CD8-positive, alpha-beta memory T cell (primary cell): Measurements from ENCODE around the gene AKT2. TPM values are rescaled to one million over a fixed set of nuclear protein-coding genes. Genes with fewer than 3 reads are reported as not detected.
"Not testable (repeated sequence)": the region's sequence is repeated elsewhere in the genome, so short reads cannot be mapped to it uniquely, and the experiment has no call there.

Source experiments
- CTCF ChIA-PET: fragments of 350-600 bp; sonication (Branson Sonifier 250); formaldehyde crosslinking; loops from one replicate; lab custom pipeline; 2021; ENCODE audit warnings: antibody characterized with exemption; lab: Charles Lee
- POLR2A ChIA-PET: fragments of 350-600 bp; sonication (Branson Sonifier 250); formaldehyde crosslinking; loops from one replicate; lab custom pipeline; 2021; ENCODE audit warnings: antibody characterized with exemption; lab: Charles Lee
- DNase-seq, 5 donors: peaks; one replicate each; pipeline versions ENCODE4 v3.0.0 to v3.0.0-alpha.2; 2020 to 2022; ENCODE audit warnings: mixed read lengths in 1 of 5
- H3K27ac ChIP-seq: one replicate; pipeline ENCODE4 v1.7.0; 2013; ENCODE audit warnings: low read depth, mild to moderate bottlenecking, low read length, moderate library complexity
- H3K27me3 ChIP-seq: 2 replicates; pipeline ENCODE4 v1.7.0; 2013; ENCODE audit warnings: low read length, mild to moderate bottlenecking; ENCODE audit not compliant: insufficient read depth, poor library complexity, severe bottlenecking
- H3K36me3 ChIP-seq: 2 replicates; pipeline ENCODE4 v1.7.0; 2013; ENCODE audit warnings: mild to moderate bottlenecking, low read length, moderate library complexity; ENCODE audit not compliant: insufficient read depth
- H3K4me1 ChIP-seq: 2 replicates; pipeline ENCODE4 v1.7.0; 2013; ENCODE audit warnings: mild to moderate bottlenecking, low read length, moderate library complexity; ENCODE audit not compliant: insufficient read depth
- H3K4me3 ChIP-seq: 2 replicates; pipeline ENCODE4 v1.7.0; 2013; ENCODE audit warnings: mild to moderate bottlenecking, low read length
- H3K9me3 ChIP-seq: 2 replicates; pipeline ENCODE4 v1.7.0; 2013; ENCODE audit warnings: mild to moderate bottlenecking, low read length
- H3K27ac Mint-ChIP-seq, 8 donors: one replicate each; pipeline ENCODE4 v1.8.0; 2020 to 2021; ENCODE audit warnings: mixed read lengths in 8 of 8, mild to moderate bottlenecking in 6 of 8, inconsistent platforms in 3 of 8, moderate library complexity in 3 of 8
- H3K27me3 Mint-ChIP-seq, 2 donors: one replicate each; pipeline ENCODE4 v1.8.0; 2020 to 2021; ENCODE audit warnings: mixed read lengths in 2 of 2, mild to moderate bottlenecking in 1 of 2, moderate library complexity in 1 of 2
- H3K36me3 Mint-ChIP-seq, 3 donors: one replicate each; pipeline ENCODE4 v1.8.0; 2020 to 2021; ENCODE audit warnings: mixed read lengths in 3 of 3, inconsistent platforms in 1 of 3, mild to moderate bottlenecking in 1 of 3
- H3K4me1 Mint-ChIP-seq, 3 donors: one replicate each; pipeline ENCODE4 v1.8.0; 2020 to 2021; ENCODE audit warnings: mixed read lengths in 3 of 3, inconsistent platforms in 1 of 3, mild to moderate bottlenecking in 1 of 3
- H3K4me3 Mint-ChIP-seq, 7 donors: one replicate each; pipeline ENCODE4 v1.8.0; 2020 to 2021; ENCODE audit warnings: mixed read lengths in 7 of 7, mild to moderate bottlenecking in 6 of 7, moderate library complexity in 4 of 7, inconsistent platforms in 2 of 7
- H3K9me3 Mint-ChIP-seq, 5 donors: one replicate each; pipeline ENCODE4 v1.8.0; 2020 to 2022; ENCODE audit warnings: mixed read lengths in 5 of 5, mild to moderate bottlenecking in 3 of 5, moderate library complexity in 2 of 5, inconsistent platforms in 1 of 5
- polyA plus RNA-seq: library from polyadenylated mRNA; unstranded; fragments of 300-500 nt; fragmentation: Illumina TruSeq; gene quantifications from one replicate; pipeline ENCODE4 v1.2.3, GENCODE V29; 2021
- total RNA-seq, 2 experiments: library from RNA; stranded (reverse); gene quantifications; one replicate each; pipeline ENCODE4 v1.2.3, GENCODE V29; 2021

AKT2 gene
- total and polyA plus RNA-seq, 3 experiments from 2014 or later, result 27.0 to 132 (median 124) TPM

DNA sequence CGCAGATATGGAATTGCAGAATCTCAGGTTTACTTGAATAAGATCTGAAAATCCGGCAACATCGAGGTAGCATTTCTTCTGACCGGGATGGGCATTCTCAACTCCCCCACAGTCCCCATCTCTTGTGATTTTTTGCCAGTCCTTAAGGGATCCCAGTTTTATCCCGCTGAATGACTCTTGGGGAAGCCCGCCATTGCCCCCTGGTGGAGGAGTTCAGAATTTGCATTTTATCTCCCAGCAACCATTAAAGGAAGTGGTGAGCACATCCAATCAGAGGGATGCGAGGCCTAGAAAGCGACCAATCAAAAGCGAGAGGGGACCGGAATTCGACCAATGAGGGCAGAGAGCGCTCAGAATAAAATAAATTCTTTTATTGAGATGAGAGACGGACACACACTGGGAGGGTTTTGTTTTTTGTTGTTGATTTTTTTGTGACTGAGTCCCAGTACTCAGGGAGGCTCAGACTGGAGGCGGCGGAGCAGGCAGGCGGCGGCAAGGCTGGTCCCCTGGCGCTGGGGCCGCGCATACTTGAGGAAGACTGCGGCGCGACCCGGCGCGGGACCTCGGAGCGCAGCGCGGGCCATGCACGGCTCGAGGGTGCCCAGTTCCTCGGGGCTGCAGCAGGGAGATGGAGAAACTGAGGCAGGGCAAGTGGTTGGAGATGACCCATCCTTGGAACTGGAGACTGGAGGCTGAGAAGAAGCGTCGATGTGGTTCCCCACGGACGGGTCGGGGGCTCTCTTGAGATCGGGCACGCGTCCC, 63.1 kb downstream of the AKT2 start:
- peak; percentile 55 to 82 (median 77) for DNase-seq
- CTCF ChIA-PET, result interaction anchor here (2.5 kb wide), 1 partner anchor 81 kb away, joined by 14 read pairs; no protein-coding TSS in a partner anchor
- peak overlapping the region in 4 of 8 donors; percentile 3 to 50 (median 24) for H3K27ac Mint-ChIP-seq
- H3K4me1 Mint-ChIP-seq, result peaks cover 11 to 25% (median 17%) of the 10 kb centered on the region in 3 donors
- Histone ChIP-seq H3K4me3 (no peak overlapping the region), H3K36me3 (no peaks in the 10 kb centered on the region), H3K9me3 (no peaks in the 10 kb centered on the region), H3K27me3 (peaks cover 37% of the 10 kb centered on the region), H3K4me1 (peaks cover 26% of the 10 kb centered on the region), H3K27ac (no peak overlapping the region)
- POLR2A ChIA-PET, result no interaction called here
- peaks cover 0 to 5% (median 3%) of the 10 kb centered on the region in 3 donors for H3K36me3 Mint-ChIP-seq
- peak overlapping the region in 6 of 7 donors; percentile 19 to 52 (median 32) for H3K4me3 Mint-ChIP-seq
- peaks cover 46 to 64% of the 10 kb centered on the region in 2 donors for H3K27me3 Mint-ChIP-seq
- peaks cover 0 to 8% (median 0%) of the 10 kb centered on the region in 5 donors for H3K9me3 Mint-ChIP-seq

DNA sequence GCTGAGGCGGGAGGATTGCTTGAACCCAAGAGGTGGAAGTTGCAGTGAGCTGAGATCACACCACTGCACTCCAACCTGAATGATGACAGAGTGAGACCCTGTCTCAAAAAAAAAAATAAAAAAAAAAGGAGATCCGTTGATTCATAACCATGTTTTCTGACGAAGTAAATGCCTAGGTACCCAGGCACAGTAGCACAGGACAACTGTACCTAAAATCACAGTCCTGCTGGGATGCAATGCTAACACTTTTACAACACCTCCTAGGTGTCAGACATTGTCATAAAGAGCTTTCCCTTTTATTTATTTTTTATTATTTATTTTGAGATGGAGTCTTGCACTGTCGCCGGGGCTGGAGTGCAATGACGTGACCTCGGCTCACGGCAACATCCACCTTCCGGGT, 64.5 kb downstream of the AKT2 start:
- Histone ChIP-seq H3K4me1 (peaks cover 14% of the 10 kb centered on the region), H3K4me3 (no peak overlapping the region), H3K27ac (no peak overlapping the region), H3K27me3 (peaks cover 42% of the 10 kb centered on the region), H3K36me3 (no peaks in the 10 kb centered on the region), H3K9me3 (no peaks in the 10 kb centered on the region)
- H3K4me1 Mint-ChIP-seq, result peaks cover 11 to 15% (median 11%) of the 10 kb centered on the region in 3 donors
- ChIA-PET CTCF (interaction anchor here (2.5 kb wide), 1 partner anchor 80 kb away, joined by 14 read pairs; no protein-coding TSS in a partner anchor), POLR2A (no interaction called here)
- no peak for DNase-seq
- H3K9me3 Mint-ChIP-seq, result peaks cover 0 to 12% (median 0%) of the 10 kb centered on the region in 5 donors
- H3K4me3 Mint-ChIP-seq, result no peak overlapping the region
- peaks cover 0 to 4% (median 4%) of the 10 kb centered on the region in 3 donors for H3K36me3 Mint-ChIP-seq
- H3K27ac Mint-ChIP-seq, result peak overlapping the region in 1 of 8 donors; percentile 63
- peaks cover 50 to 65% of the 10 kb centered on the region in 2 donors for H3K27me3 Mint-ChIP-seq

DNA sequence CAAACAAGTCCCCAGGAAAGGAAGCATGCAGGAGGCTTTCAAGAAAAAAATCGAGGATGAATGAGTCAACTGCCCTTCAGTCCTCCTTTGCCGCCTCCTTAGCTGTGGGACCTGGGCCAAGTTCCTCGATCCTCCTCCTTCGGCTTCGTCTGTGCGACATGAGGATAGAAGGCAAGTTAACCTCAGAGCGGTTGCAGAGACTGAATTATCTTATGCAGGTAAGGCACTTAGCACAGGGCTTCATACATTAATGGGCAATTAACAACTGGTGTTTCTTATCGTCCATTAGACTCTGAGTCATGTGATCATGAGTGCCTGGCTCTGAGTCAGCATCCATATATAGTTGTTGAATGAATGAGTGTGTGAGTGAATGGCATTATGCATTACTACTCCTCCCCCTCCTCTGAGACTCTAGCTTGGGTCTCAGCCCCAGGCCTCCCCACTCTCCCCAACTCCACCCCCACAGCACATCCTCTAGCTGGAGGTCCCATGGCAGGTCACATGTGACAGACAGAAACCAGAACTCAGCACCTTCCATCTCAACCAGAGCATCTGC, 65.3 kb downstream of the AKT2 start:
- DNase-seq, result no peak

DNA sequence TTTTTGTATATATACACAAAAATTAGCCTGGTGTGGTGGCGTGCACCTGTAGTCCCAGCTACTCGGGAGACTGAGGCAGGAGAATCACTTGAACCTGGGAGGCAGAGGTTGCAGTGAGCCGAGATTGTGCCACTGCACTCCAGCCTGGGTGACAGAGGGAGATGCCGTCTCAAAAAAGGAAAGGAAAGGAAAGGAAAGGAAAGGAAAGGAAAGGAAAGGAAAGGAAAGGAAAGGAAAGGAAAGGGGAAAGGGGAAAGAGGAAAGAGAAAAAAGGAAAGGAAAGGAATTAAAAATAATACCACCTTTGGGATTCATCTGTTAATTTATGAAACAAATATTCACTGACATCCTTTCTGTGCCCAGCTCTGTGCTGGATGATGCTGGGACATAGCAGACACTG, 66.1 kb downstream of the AKT2 start:
- H3K4me3 Mint-ChIP-seq, H3K4me1 ChIP-seq, H3K36me3 Mint-ChIP-seq, POLR2A ChIA-PET, H3K36me3 ChIP-seq, DNase-seq, H3K9me3 ChIP-seq, H3K4me3 ChIP-seq, H3K9me3 Mint-ChIP-seq, H3K27ac ChIP-seq: not testable (repeated sequence)
- Mint-ChIP-seq H3K4me1 (peaks cover 6 to 10% (median 8%) of the 10 kb centered on the region in 3 donors), H3K27ac (peak overlapping the region in 1 of 8 donors; percentile 41), H3K27me3 (peaks cover 38 to 49% of the 10 kb centered on the region in 2 donors)
- peaks cover 29% of the 10 kb centered on the region for H3K27me3 ChIP-seq
- CTCF ChIA-PET, result interaction anchor here (1.1 kb wide), 1 partner anchor 53 kb away, joined by 3 read pairs; no protein-coding TSS in a partner anchor

More for the DNA sequence above, 65.3 kb downstream of the AKT2 start:
- H3K36me3 ChIP-seq, result no peaks in the 10 kb centered on the region
- H3K27ac ChIP-seq, result no peak overlapping the region
- Mint-ChIP-seq H3K9me3 (peaks cover 0 to 6% (median 0%) of the 10 kb centered on the region in 5 donors), H3K4me1 (peaks cover 6 to 10% (median 8%) of the 10 kb centered on the region in 3 donors), H3K36me3 (peaks cover 0 to 4% (median 0%) of the 10 kb centered on the region in 3 donors), H3K4me3 (no peak overlapping the region), H3K27me3 (peaks cover 41 to 57% of the 10 kb centered on the region in 2 donors), H3K27ac (peak overlapping the region in 1 of 8 donors; percentile 63)
- CTCF ChIA-PET, result interaction anchor here (2.5 kb wide), 1 partner anchor 79 kb away, joined by 14 read pairs; no protein-coding TSS in a partner anchor
- H3K4me3 ChIP-seq, result no peak overlapping the region
- H3K27me3 ChIP-seq, result peaks cover 36% of the 10 kb centered on the region
- H3K9me3 ChIP-seq, result no peaks in the 10 kb centered on the region
- H3K4me1 ChIP-seq, result peaks cover 10% of the 10 kb centered on the region
- POLR2A ChIA-PET, result interaction anchor here (0.5 kb wide), 1 partner anchor 225 kb away, joined by 3 read pairs; no protein-coding TSS in a partner anchor

DNA sequence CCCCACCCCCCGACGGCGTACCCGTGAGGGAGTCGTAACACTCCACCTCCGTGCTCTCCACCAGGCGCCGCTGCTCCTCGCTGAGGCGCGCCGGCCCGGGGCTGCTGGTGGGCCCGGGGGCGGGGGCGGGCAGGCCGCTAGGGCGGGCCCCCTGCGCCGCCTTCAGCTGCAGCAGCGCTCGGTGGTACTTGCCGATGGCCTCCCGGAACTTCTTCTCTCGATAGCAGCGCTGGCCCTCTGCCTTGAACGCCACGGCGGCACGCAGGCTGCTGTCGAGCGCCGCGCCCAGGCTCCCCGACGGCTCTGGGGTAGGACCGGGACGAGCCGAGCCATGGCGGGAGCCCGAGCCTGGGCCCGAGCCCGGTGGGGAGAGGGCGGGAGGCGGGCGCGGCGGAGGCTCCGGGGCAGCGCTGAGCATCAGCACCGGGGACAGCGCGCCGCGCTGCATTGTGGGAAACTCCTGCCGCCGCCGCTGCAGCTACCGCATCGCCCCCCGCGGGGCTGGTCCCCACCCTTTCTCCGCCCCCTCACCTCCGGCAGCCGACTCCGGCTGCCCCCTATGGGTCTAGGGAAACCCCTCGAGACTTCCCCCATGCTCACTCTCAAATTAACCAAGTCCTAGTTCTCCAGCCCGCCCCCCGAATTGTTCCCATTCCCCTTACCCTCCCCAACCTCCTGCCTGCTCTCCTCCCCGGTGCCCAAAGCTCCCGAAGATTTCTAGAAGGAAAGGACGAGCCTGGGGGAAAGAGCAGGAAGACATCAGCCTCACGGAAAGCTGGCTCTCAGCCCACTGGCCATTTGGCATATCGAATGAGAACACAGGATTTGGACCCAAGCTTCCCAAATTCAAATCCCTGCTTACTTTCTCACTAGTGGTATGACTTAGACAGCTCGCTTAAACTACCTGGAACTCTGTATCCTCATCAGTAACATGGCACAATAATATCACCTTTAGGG, 66.9 kb downstream of the AKT2 start, which contains the start of gene TTC9B:
TTC9B (minus strand) TSS at position 451 of the 957 bp plus-strand sequence; CDS start at position 448, 3 bp downstream.
- no peaks in the 10 kb centered on the region for H3K9me3 ChIP-seq
- H3K36me3 ChIP-seq, result no peaks in the 10 kb centered on the region
- DNase-seq, result peak; percentile 24 to 66 (median 50)
- H3K4me3 ChIP-seq, result no peak within 1 kb of the TSS
- peaks cover 23% of the 10 kb centered on the region for H3K27me3 ChIP-seq
- H3K27me3 Mint-ChIP-seq, result peaks cover 35 to 45% of the 10 kb centered on the region in 2 donors
- H3K9me3 Mint-ChIP-seq, result peaks cover 0 to 6% (median 0%) of the 10 kb centered on the region in 5 donors
- peaks cover 6% of the 10 kb centered on the region for H3K4me1 ChIP-seq
- ChIA-PET CTCF (interaction anchor here (1.1 to 1.4 kb wide), 4 partner anchors 28 to 78 kb away, joined by 3 to 5 read pairs (median 3); no protein-coding TSS in a partner anchor), POLR2A (no interaction called here)
- H3K27ac ChIP-seq, result no peak within 1 kb of the TSS
- peaks cover 0 to 6% (median 0%) of the 10 kb centered on the region in 3 donors for H3K36me3 Mint-ChIP-seq
- peak within 1 kb of the TSS in 3 of 7 donors; percentile 17 to 57 (median 27) for H3K4me3 Mint-ChIP-seq
- peak within 1 kb of the TSS in 2 of 8 donors; percentile 28 to 41 for H3K27ac Mint-ChIP-seq
- peaks cover 6 to 8% (median 8%) of the 10 kb centered on the region in 3 donors for H3K4me1 Mint-ChIP-seq

DNA sequence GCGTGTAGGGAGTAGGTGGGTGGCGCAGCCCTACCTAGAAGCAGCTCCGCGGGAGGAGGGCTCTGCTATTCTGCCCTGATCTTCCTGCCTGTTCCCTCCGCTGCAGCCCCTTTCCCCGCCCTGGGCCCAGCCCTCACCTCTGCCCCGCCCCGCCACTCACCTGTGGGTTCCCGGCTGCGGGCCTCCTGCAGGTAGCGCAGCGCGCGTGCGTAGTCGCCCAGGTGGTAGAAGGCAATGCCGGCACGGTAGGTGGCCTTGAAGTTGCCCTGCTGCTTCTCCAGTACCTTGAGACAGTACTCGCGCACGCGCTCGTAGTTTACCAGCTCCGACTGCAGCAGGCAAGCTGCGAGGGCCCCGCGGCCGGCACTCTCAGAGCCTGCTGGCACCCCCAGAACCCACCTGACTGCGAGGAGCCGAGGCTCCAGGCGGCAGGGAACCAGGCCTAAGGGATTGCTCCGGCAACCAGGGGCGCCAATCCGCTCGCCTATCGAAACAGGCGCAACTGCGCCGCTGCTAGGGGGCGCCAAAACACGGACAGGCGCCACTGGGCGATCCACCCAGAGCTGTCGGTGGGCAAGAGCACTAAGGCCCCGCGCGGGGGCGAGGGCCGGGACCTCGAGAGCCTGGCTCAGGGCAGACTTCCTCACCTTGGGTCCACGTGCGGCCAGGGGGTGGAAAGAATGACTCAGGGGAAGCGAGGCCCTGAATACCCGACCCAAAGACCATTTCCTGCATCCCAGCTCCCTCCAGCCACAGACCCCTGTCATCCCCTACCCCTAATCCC, 67.9 kb downstream of the AKT2 start:
- Histone ChIP-seq H3K27me3 (peaks cover 23% of the 10 kb centered on the region), H3K9me3 (no peaks in the 10 kb centered on the region), H3K4me3 (no peak overlapping the region), H3K36me3 (no peaks in the 10 kb centered on the region), H3K4me1 (no peaks in the 10 kb centered on the region), H3K27ac (no peak overlapping the region)
- H3K27ac Mint-ChIP-seq, result no peak overlapping the region
- ChIA-PET CTCF (interaction anchor here (0.9 to 1.4 kb wide), 3 partner anchors 27 to 77 kb away, joined by 3 to 5 read pairs (median 3); no protein-coding TSS in a partner anchor), POLR2A (no interaction called here)
- peaks cover 5 to 8% (median 7%) of the 10 kb centered on the region in 3 donors for H3K4me1 Mint-ChIP-seq
- no peak for DNase-seq
- H3K27me3 Mint-ChIP-seq, result peaks cover 35 to 44% of the 10 kb centered on the region in 2 donors
- peaks cover 0 to 7% (median 7%) of the 10 kb centered on the region in 3 donors for H3K36me3 Mint-ChIP-seq
- peak overlapping the region in 1 of 7 donors; percentile 27 for H3K4me3 Mint-ChIP-seq
- H3K9me3 Mint-ChIP-seq, result peaks cover 0 to 6% (median 0%) of the 10 kb centered on the region in 5 donors
